Vagina (tissue), 2 donors: ENCODE results near the gene LHPP.

ENCODE experiments used
- POLR2A ChIP-seq, 2 donors: fragments of 450-650 bp; IDR thresholded peaks; one replicate each; pipeline ENCODE4 v1.6.1; 2017; ENCODE audit warnings: antibody characterized with exemption in 2 of 2, mild to moderate bottlenecking in 2 of 2, moderate library complexity in 2 of 2
- POLR2AphosphoS5 ChIP-seq, 2 donors: sonication (generic); formaldehyde crosslinking; IDR thresholded peaks; one replicate each; pipeline ENCODE4 v1.9.0; 2017; ENCODE audit warnings: antibody characterized with exemption in 2 of 2, mild to moderate bottlenecking in 2 of 2, low read depth in 1 of 2; ENCODE audit not compliant: insufficient read depth in 1 of 2
- TF ChIP-seq, protein P1 (sequence below), 3 experiments: fragments of 450-650 bp in 2 of 3; fragments of 200-600 bp in 1 of 3; sonication (generic) in 1 of 3; IDR thresholded peaks; one replicate each; pipeline ENCODE4 v1.5.1; 2017 to 2019; ENCODE audit warnings: antibody characterized with exemption in 3 of 3, mild to moderate bottlenecking in 2 of 3, moderate library complexity in 2 of 3

- TF ChIP-seq, protein P1, sequence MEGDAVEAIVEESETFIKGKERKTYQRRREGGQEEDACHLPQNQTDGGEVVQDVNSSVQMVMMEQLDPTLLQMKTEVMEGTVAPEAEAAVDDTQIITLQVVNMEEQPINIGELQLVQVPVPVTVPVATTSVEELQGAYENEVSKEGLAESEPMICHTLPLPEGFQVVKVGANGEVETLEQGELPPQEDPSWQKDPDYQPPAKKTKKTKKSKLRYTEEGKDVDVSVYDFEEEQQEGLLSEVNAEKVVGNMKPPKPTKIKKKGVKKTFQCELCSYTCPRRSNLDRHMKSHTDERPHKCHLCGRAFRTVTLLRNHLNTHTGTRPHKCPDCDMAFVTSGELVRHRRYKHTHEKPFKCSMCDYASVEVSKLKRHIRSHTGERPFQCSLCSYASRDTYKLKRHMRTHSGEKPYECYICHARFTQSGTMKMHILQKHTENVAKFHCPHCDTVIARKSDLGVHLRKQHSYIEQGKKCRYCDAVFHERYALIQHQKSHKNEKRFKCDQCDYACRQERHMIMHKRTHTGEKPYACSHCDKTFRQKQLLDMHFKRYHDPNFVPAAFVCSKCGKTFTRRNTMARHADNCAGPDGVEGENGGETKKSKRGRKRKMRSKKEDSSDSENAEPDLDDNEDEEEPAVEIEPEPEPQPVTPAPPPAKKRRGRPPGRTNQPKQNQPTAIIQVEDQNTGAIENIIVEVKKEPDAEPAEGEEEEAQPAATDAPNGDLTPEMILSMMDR (IDR thresholded peaks at IDR 0.05): no peak
- TF ChIP-seq POLR2A (IDR thresholded peaks at IDR 0.05): no peak
- no peak for TF ChIP-seq POLR2AphosphoS5 (IDR thresholded peaks at IDR 0.05; ENCODE audit: insufficient read depth in 1 of 2, low read depth in 1 of 2)
Observed at GRCh38 chr10:124637746-124638145, 176.1 kb downstream of the LHPP start.
